ENCODE measurements around the gene PSMB8.
A peak's percentile ranks its signal among the peaks of the same experiment; 100 is the strongest.

Gene PSMB8

DNA sequence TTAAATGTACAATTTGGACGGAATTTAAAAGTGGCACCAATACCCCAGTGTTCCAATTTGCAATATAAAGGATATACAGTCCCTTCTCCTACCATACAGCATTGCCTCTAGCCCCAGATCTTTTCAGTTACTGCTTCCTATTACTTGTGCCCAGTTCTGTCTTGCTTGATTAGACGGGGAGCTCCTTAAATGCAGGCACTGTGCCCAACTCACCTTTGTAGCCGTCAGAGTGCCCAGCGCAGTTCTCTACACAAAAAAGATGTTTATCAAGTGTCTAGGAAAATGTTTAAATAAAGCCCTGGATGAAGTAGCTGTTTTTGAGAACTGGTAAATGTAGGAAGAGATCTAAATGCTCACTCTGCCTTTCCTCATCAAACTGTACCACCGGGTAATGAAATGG is 12.9 kb downstream of the PSMB8 start:
- DNase-seq (ENCODE audit: low read depth), result no peak
- no peak overlapping the region for H3K4me3 ChIP-seq (ENCODE audit: low read length)
- TF ChIP-seq, protein P1, sequence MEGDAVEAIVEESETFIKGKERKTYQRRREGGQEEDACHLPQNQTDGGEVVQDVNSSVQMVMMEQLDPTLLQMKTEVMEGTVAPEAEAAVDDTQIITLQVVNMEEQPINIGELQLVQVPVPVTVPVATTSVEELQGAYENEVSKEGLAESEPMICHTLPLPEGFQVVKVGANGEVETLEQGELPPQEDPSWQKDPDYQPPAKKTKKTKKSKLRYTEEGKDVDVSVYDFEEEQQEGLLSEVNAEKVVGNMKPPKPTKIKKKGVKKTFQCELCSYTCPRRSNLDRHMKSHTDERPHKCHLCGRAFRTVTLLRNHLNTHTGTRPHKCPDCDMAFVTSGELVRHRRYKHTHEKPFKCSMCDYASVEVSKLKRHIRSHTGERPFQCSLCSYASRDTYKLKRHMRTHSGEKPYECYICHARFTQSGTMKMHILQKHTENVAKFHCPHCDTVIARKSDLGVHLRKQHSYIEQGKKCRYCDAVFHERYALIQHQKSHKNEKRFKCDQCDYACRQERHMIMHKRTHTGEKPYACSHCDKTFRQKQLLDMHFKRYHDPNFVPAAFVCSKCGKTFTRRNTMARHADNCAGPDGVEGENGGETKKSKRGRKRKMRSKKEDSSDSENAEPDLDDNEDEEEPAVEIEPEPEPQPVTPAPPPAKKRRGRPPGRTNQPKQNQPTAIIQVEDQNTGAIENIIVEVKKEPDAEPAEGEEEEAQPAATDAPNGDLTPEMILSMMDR (IDR thresholded peaks at IDR 0.05; ENCODE audit: insufficient read depth, low read depth, low read length, missing control alignments), result no peak

DNA sequence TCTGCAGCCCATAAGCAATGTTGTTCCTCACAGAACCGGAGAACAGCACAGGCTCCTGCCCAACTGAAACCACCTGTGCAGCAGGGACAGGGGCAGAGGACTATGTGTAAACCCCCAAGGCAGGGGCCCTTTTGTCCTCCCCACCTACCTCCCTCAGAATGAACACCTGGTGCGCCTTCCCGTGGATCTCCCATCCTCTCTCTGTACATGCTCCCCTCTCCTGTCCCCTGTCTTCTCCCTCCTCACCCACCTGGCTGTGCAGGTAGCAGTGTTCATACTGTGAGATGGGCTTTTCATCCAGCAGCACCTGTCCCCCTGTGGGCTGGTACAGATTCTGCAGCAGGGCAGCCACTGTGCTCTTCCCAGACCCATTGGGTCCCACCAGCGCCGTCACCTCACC is 13.8 kb downstream of the PSMB8 start:
- no peak overlapping the region for H3K4me3 ChIP-seq (ENCODE audit: low read length)
- no peak for DNase-seq (ENCODE audit: low read depth)
- TF ChIP-seq, protein P1 (IDR thresholded peaks at IDR 0.05; ENCODE audit: insufficient read depth, low read depth, low read length, missing control alignments), result no peak

DNA sequence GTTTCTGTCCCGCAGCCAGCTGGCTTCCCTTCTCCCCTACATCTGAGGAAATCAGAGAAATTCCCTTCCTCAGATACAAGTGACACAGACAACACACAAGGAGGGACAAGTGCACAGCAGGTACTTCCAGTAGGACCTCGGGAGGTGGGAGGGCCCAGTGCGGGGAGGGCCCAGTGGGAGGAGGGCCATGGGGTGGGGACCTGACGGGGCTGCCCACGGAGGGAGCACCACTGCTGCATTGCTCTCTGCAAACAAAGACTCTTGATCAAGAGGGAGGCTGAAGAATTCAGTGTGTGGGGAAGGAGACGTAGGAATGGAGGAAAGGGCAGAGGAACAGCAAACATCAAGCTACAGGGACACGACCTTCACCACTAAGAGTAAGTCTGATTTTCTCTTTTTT is 14.4 kb downstream of the PSMB8 start:
- TF ChIP-seq, protein P1 (IDR thresholded peaks at IDR 0.05; ENCODE audit: insufficient read depth, low read depth, low read length, missing control alignments), result no peak
- no peak for DNase-seq (ENCODE audit: low read depth)

DNA sequence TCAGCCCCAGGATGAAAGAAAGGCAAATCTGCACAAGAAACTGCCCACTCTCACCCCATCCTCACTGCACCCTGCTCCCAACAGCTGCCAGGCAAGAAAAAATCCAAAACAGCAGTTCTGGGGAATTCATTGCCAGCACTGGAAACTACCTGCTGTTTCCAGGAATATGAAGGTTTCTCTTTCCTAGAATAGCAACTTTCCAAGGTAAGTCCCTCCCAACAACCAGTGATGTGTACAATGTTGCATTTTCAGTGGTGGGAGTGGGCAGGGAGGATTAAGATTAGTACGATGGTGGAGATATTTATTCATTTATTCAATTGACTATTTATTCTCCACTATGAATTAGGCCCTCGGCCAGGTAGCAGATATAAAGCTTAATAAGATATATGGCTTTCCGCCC is 16.8 kb downstream of the PSMB8 start:
- H3K4me3 ChIP-seq (ENCODE audit: low read length), result no peak overlapping the region
- no peak for DNase-seq (ENCODE audit: low read depth)
- TF ChIP-seq, protein P1 (IDR thresholded peaks at IDR 0.05; ENCODE audit: insufficient read depth, low read depth, low read length, missing control alignments), result no peak

More for the DNA sequence above, 14.4 kb downstream of the PSMB8 start:
- no peak overlapping the region for H3K4me3 ChIP-seq (ENCODE audit: low read length)

DNA sequence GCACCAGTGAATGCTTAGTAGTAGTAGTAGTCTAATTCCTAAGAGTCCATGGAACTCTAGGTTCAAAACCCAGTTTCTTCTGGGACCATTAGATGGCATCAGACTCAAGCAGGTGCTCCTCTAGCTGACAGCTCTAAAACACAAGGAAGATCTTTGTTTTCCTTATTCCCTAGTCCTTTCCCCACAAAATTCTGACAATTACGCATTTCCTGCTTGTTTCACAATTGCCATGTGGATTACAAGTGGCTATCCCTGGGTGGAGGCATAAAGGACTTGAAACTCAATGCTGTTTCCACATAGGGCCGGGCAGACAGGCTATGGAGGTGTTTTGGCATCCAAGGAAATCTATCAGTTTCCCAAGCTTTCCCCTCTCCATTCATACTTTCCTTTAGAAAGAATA is 17.9 kb downstream of the PSMB8 start:
- H3K4me3 ChIP-seq (ENCODE audit: low read length), result no peak overlapping the region
- DNase-seq (ENCODE audit: low read depth), result peak; percentile 69
- TF ChIP-seq, protein P1 (IDR thresholded peaks at IDR 0.05; ENCODE audit: insufficient read depth, low read depth, low read length, missing control alignments), result peak; percentile 71

DNA sequence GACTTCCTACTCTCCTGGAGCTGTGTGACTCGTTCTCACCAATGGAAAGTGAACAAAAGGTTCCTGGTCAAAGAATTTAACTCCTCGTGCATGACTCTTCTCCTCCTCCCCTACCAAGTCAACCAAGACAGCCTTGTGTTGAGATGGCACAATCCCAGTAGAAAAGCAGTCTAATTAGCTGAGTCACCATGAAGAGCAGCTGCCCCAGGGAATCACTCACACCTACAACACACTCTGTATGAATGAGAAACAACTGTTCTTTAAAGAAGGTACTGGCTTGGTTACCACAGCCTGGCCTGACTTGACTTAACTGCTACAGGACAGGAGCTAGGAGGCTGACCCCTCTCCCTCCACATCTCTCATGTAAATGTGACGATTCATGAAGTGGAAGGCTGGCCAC is 24.1 kb downstream of the PSMB8 start:
- H3K4me3 ChIP-seq (ENCODE audit: low read length), result no peak overlapping the region
- TF ChIP-seq, protein P1 (IDR thresholded peaks at IDR 0.05; ENCODE audit: insufficient read depth, low read depth, low read length, missing control alignments), result no peak
- peak; percentile 98 for DNase-seq (ENCODE audit: low read depth)

DNA sequence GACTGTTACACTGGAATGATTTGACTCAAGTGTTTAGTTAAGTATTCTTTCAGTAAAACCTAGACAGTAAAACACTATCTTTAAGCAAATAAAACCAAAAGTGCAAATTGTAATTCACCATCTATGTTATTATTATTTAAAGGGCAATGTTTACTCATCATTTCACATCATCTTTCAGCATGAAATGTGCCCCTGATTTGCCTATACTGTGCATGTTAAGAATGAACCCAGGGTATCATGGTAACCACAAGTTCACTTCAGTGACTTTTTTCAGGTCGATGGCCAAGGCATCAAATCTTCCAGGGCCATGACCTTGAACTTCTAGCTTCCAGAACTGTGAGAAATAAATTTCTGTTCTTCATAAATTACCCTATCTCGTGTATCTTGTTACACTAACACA is 25.0 kb downstream of the PSMB8 start:
- TF ChIP-seq, protein P1 (IDR thresholded peaks at IDR 0.05; ENCODE audit: insufficient read depth, low read depth, low read length, missing control alignments), result no peak
- no peak for DNase-seq (ENCODE audit: low read depth)
- H3K4me3 ChIP-seq (ENCODE audit: low read length), result no peak overlapping the region

Data from epithelial cell of esophagus (primary cell).